Vagina (tissue), 2 donors: Measurements from ENCODE around the gene ESRP2. TPM values are rescaled to one million over a fixed set of nuclear protein-coding genes. Genes with fewer than 3 reads are reported as not detected.

Experiments used
- DNase-seq, 2 donors: peaks; one replicate each; pipeline ENCODE4 v3.0.0-alpha.2; 2017; ENCODE audit errors: extremely low spot score in 2 of 2
- H3K27ac ChIP-seq: fragments of 200-600 bp; sonication (generic); one replicate; pipeline ENCODE4 v1.5.1; 2019
- H3K27me3 ChIP-seq: fragments of 200-600 bp; sonication (generic); one replicate; pipeline ENCODE4 v1.5.1; 2019
- H3K36me3 ChIP-seq, 2 donors: fragments of 200-600 bp; sonication (generic); one replicate each; pipeline ENCODE4 v1.5.1; 2017 to 2019
- H3K4me1 ChIP-seq: fragments of 200-600 bp; sonication (generic); one replicate; pipeline ENCODE4 v1.5.1; 2019
- H3K4me3 ChIP-seq, 2 donors: fragments of 200-600 bp; sonication (generic); 1 replicate in 1 of 2; 2 replicates in 1 of 2; pipeline ENCODE4 v1.5.1; 2016 to 2019
- H3K9me3 ChIP-seq: fragments of 200-600 bp; sonication (generic); one replicate; pipeline ENCODE4 v1.5.1; 2019
- CTCF ChIP-seq, 3 experiments: fragments of 450-650 bp in 2 of 3; fragments of 200-600 bp in 1 of 3; sonication (generic) in 1 of 3; IDR thresholded peaks; one replicate each; pipeline ENCODE4 v1.5.1; 2017 to 2019; ENCODE audit warnings: antibody characterized with exemption in 3 of 3, mild to moderate bottlenecking in 2 of 3, moderate library complexity in 2 of 3
- POLR2A ChIP-seq, 2 donors: fragments of 450-650 bp; IDR thresholded peaks; one replicate each; pipeline ENCODE4 v1.6.1; 2017; ENCODE audit warnings: antibody characterized with exemption in 2 of 2, mild to moderate bottlenecking in 2 of 2, moderate library complexity in 2 of 2
- POLR2AphosphoS5 ChIP-seq, 2 donors: sonication (generic); formaldehyde crosslinking; IDR thresholded peaks; one replicate each; pipeline ENCODE4 v1.9.0; 2017; ENCODE audit warnings: antibody characterized with exemption in 2 of 2, mild to moderate bottlenecking in 2 of 2, low read depth in 1 of 2; ENCODE audit not compliant: insufficient read depth in 1 of 2
- intact Hi-C: fragments of 100-400 bp; cut with DNase I; formaldehyde crosslinking; loops from one replicate; pipeline ENCODE4 v1.15.1; 2023
- total RNA-seq: library from RNA; depleted of rRNA; stranded (reverse); fragments of >200 nt; gene quantifications from one replicate; pipeline ENCODE4 v1.2.3, GENCODE V29; 2016

ESRP2 gene
- total RNA-seq, 1 donor from 2014 or later = 71.0 TPM

- H3K9me3 ChIP-seq = no peaks in the 10 kb centered on the region
- no peaks in the 10 kb centered on the region for H3K27me3 ChIP-seq
- H3K4me3 ChIP-seq = no peak overlapping the region
- H3K4me1 ChIP-seq = peaks cover 46% of the 10 kb centered on the region
- no peaks in the 10 kb centered on the region for H3K36me3 ChIP-seq
- TF ChIP-seq POLR2AphosphoS5 (IDR thresholded peaks at IDR 0.05; ENCODE audit: insufficient read depth in 1 of 2, low read depth in 1 of 2) = no peak
- no peak for TF ChIP-seq CTCF (IDR thresholded peaks at IDR 0.05)
- no peak for TF ChIP-seq POLR2A (IDR thresholded peaks at IDR 0.05)
- intact Hi-C loops = no loop called here
- peak overlapping the region; percentile 66 for H3K27ac ChIP-seq
- no peak for DNase-seq
These were observed 46.1 kb upstream of the ESRP2 start for GRCh38 chr16:68282064-68282452.

DNA sequence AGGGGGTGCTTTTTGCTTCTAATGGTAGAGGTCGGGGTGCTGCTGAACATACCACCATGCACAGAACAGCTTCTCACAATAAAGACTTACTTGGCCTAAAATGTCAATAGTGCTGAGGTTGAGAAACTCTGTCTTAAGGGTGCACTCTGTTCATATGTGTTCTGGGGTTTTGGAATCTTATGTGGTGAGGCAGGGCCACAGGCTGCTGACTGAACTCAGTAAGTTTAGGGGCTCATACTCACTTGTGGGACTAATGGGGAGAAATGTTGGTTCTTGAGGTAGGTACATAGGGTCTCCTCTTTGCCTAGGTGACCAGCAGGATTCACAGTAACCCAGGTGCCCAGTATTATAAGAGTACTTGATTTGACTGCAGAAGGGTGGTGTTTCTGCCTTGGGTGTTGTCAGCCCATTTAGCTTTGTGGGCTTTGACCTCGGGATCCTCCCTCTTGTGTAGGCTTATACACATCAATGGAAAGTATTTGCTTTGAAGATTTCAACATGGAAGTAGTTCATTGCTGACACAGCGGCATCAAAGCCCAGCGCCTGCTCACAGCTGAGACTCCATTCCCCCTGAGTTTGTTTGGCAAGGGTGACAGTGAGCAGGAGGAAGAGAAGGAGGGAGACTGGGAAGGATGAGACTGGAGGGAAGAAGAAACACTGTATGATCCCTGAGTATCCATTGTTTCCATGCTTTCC lies 45.6 kb upstream of the ESRP2 start:
- Histone ChIP-seq H3K4me3 (no peak overlapping the region), H3K27ac (no peak overlapping the region), H3K36me3 (no peaks in the 10 kb centered on the region), H3K4me1 (peaks cover 41% of the 10 kb centered on the region), H3K27me3 (no peaks in the 10 kb centered on the region), H3K9me3 (no peaks in the 10 kb centered on the region)
- intact Hi-C loops = no loop called here
- TF ChIP-seq POLR2A (IDR thresholded peaks at IDR 0.05) (no peak), CTCF (IDR thresholded peaks at IDR 0.05) (no peak), POLR2AphosphoS5 (IDR thresholded peaks at IDR 0.05; ENCODE audit: insufficient read depth in 1 of 2, low read depth in 1 of 2) (no peak)
- no peak for DNase-seq

- Histone ChIP-seq H3K27me3 (no peaks in the 10 kb centered on the region), H3K36me3 (peaks cover 0 to 3% of the 10 kb centered on the region in 2 donors), H3K27ac (no peak overlapping the region), H3K9me3 (no peaks in the 10 kb centered on the region), H3K4me1 (peaks cover 33% of the 10 kb centered on the region), H3K4me3 (no peak overlapping the region)
- TF ChIP-seq CTCF (IDR thresholded peaks at IDR 0.05) (no peak), POLR2AphosphoS5 (IDR thresholded peaks at IDR 0.05; ENCODE audit: insufficient read depth in 1 of 2, low read depth in 1 of 2) (no peak), POLR2A (IDR thresholded peaks at IDR 0.05) (no peak)
- intact Hi-C loops = no loop called here
- no peak for DNase-seq
These were observed 44.0 kb upstream of the ESRP2 start for GRCh38 chr16:68279726-68280558.

DNA sequence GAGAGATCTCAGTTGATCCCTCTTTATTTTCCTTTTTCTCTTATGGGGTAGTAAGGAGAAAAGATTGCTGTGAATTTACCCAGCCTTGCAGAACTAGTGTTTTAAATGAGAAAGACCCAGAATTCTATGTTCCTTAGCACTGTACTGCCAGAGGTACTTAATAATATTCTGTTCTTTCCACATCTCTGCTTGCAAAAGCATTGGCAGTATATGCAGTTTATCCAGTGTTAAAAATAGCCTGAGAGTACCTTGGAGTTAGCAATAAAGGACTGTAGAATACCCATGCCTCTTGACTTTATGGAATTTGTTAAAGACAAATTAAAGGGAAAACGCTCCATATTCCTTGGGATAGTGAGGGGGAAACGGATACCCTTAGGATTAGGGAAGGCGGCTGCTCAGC lies 40.3 kb upstream of the ESRP2 start:
- no peaks in the 10 kb centered on the region for H3K27me3 ChIP-seq
- intact Hi-C loops = no loop called here
- TF ChIP-seq CTCF (IDR thresholded peaks at IDR 0.05) = no peak
- no peak for TF ChIP-seq POLR2AphosphoS5 (IDR thresholded peaks at IDR 0.05; ENCODE audit: insufficient read depth in 1 of 2, low read depth in 1 of 2)
- no peaks in the 10 kb centered on the region for H3K9me3 ChIP-seq
- H3K4me3 ChIP-seq = no peak overlapping the region
- DNase-seq = no peak
- H3K4me1 ChIP-seq = peaks cover 27% of the 10 kb centered on the region
- H3K36me3 ChIP-seq = peaks cover 0 to 10% of the 10 kb centered on the region in 2 donors
- H3K27ac ChIP-seq = peak overlapping the region; percentile 6
